Muscle layer of colon (tissue), 2 donors: ENCODE data around the gene WIPF1.

Source experiments
- H3K27ac ChIP-seq: one replicate; pipeline ENCODE4 v1.7.0; 2013; ENCODE audit warnings: low read depth, mild to moderate bottlenecking, low read length, moderate library complexity
- H3K27me3 ChIP-seq, 2 donors: one replicate each; pipeline ENCODE4 v1.7.0; 2013; ENCODE audit warnings: low read length in 2 of 2, mild to moderate bottlenecking in 2 of 2; ENCODE audit not compliant: insufficient read depth in 2 of 2, control insufficient read depth in 1 of 2
- H3K36me3 ChIP-seq: one replicate; pipeline ENCODE4 v1.7.0; 2013; ENCODE audit warnings: mild to moderate bottlenecking, low read length; ENCODE audit not compliant: insufficient read depth
- H3K4me1 ChIP-seq: one replicate; pipeline ENCODE4 v1.7.0; 2013; ENCODE audit warnings: mild to moderate bottlenecking, low read length; ENCODE audit not compliant: insufficient read depth
- H3K4me3 ChIP-seq, 2 donors: one replicate each; pipeline ENCODE4 v1.7.0; 2013; ENCODE audit warnings: low read length in 2 of 2, low read depth in 1 of 2, mild to moderate bottlenecking in 1 of 2, moderate library complexity in 1 of 2
- H3K9ac ChIP-seq: one replicate; pipeline ENCODE4 v1.7.0; 2013; ENCODE audit warnings: low read length
- H3K9me3 ChIP-seq: one replicate; pipeline ENCODE4 v1.7.0; 2013; ENCODE audit warnings: mild to moderate bottlenecking, low read length
- donor health status: abdominal sarcoma.
- donor health status: Adenocarcinoma of cecum.

Gene WIPF1

DNA sequence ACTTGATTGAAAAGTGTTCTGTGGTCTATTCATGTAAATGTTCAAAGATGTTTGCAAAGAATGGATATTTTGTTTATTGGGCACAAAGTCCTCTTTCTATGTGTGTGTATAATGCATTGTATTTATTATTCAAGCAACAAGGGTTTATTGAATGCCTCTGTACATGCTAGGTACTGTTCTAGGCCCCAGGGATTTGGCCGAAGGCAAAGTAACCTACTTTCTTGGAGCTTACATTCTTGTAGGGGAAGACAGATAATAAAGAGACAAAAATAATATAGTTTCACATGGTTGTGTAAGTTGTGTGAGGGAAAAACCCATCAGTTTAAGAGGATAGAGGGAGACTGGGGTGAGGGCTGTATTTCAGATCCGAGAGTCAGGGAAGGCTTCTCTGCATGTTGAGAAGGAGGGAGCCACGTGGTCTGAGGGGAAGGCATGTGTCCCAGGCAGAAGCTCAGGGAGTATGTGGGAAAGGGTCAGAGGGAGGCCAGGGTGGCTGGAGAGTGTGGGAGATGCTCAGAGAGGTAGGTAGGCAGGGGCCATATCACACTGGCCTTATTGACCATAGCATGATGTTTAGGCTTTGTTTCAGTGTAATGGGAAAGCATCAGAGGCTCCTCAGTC is 70.4 kb downstream of the WIPF1 start:
- no peak overlapping the region for H3K4me3 ChIP-seq
- no peaks in the 10 kb centered on the region for H3K9me3 ChIP-seq
- H3K4me1 ChIP-seq = no peaks in the 10 kb centered on the region
- H3K36me3 ChIP-seq = no peaks in the 10 kb centered on the region
- H3K27me3 ChIP-seq = no peaks in the 10 kb centered on the region
- no peak overlapping the region for H3K27ac ChIP-seq
- H3K9ac ChIP-seq = no peak overlapping the region

DNA sequence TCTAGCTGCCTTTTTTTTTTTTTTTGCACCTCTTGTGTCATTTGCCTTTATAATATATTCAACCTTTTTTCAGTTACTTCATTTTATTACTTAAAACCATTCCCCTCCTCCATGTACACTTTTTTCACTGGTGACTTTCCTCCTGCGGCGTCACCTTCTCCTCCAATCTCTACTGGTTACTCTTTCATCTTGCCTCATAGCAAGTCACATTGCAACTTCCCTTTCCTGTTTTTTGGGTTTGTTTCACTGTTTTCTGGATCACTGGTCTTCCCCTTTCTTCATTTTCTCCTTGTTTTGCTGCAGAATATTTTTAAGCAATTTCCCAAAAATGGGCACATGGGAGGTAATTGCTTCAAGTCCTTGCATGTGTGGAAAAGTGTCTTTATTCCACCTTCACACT is 73.1 kb downstream of the WIPF1 start:
- Histone ChIP-seq H3K4me1 (no peaks in the 10 kb centered on the region), H3K27me3 (no peaks in the 10 kb centered on the region), H3K4me3 (no peak overlapping the region), H3K27ac (no peak overlapping the region), H3K36me3 (no peaks in the 10 kb centered on the region), H3K9me3 (no peaks in the 10 kb centered on the region), H3K9ac (no peak overlapping the region)

DNA sequence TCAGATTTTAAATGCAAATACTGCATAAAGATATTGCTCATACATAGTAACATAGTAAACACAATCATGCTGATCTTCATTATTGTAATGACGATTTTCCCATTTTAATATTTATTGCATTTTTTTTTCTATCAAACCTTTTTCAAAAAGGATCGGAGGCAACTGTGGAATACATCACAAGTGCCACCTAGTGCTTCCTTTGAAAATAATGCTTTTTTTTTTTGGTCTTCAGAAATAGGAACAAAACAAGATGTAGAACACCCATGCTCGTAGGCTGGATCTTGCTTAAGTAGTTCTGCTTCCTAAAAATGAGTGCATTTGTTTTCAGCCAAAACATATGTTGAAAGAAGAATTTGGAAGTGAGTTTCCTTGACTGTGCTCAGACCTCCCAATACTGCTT is 75.1 kb downstream of the WIPF1 start:
- H3K9me3 ChIP-seq = no peaks in the 10 kb centered on the region
- H3K27me3 ChIP-seq = no peaks in the 10 kb centered on the region
- H3K4me3 ChIP-seq = no peak overlapping the region
- H3K36me3 ChIP-seq = no peaks in the 10 kb centered on the region
- H3K4me1 ChIP-seq = no peaks in the 10 kb centered on the region
- H3K9ac ChIP-seq = no peak overlapping the region
- no peak overlapping the region for H3K27ac ChIP-seq

DNA sequence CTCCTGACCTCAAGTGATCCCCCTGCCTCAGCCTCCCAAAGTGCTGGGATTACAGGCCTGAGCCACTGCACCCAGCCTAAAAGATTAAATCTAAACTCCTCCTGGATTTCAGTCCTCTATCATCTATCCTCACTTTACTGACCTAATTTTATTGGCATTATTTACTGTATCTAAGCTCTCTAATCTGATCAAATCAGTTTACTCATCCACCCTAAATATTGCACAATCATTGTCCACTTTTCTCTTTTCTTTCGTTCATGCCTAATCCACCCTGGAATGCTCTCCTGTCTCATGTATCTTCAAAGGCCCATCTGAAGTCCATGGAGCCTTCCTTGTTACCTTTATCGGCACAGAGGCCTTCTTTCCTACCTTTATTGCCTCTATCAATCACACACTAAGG is 79.2 kb downstream of the WIPF1 start:
- Histone ChIP-seq H3K36me3 (no peaks in the 10 kb centered on the region), H3K27me3 (no peaks in the 10 kb centered on the region), H3K4me3 (no peak overlapping the region), H3K9ac (no peak overlapping the region), H3K27ac (no peak overlapping the region), H3K4me1 (no peaks in the 10 kb centered on the region), H3K9me3 (no peaks in the 10 kb centered on the region)

DNA sequence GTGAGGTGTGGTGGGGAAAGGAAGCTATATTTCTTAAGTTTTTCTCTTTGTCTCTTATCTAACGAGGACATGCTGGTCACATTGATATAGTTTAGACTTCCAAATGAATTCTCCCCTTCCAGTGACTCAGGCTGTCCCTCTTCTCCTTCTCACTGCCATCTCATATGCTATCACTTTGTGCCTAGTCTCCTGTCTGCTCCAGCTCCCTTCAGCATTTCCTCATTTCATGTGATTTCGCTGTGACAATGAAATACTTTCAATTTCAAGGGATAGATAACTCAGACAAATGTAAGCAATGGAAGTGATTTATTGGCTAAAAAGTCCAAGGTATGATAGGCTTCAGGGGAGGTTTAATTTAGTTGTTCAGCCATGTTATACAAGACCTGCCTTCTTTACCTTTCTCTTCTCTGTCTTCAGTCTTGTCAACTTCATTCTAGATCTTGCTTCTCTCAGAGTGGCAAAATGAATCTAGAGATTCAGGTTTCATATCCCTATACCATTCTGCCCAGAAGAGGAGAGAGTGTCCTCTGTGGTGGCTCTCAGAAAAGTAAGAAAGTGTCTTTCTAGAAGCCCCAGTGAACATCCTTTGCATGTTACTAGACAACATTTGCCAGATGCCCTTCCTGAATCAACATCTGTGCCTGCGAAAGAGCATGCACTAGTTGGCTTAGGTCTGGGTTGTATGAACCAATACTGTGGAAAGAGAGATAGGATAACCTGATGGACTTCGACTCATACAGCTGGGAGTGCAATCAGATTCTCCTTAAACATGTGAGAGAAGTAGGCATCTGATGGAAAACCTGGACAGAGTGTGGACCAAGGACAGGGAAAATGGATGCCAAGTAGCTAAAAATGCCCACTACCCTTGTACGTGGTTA is 80.9 kb downstream of the WIPF1 start:
- H3K9me3 ChIP-seq = no peaks in the 10 kb centered on the region
- H3K4me3 ChIP-seq = no peak overlapping the region
- H3K27me3 ChIP-seq = no peaks in the 10 kb centered on the region
- no peaks in the 10 kb centered on the region for H3K36me3 ChIP-seq
- H3K27ac ChIP-seq = no peak overlapping the region
- no peaks in the 10 kb centered on the region for H3K4me1 ChIP-seq
- no peak overlapping the region for H3K9ac ChIP-seq

DNA sequence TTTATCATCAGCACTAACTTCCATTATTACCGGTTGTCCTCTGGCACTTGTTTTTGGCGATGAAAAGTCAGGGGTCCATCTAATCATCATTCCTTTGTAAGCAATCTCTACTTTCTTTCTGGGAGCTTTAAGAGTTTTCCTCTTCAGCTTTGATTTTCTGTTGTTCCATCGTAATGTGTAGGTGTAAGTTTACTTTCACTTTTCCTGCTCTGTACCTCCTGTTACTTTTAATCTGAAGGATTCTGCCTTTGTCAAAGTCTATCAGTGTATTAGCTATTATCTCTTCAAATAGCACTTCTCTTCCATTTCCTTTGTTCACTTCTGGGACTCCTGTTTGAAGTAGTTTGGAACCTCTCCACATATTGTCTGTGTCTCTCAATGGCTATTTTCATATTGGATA is 85.3 kb downstream of the WIPF1 start:
- H3K4me1 ChIP-seq = no peaks in the 10 kb centered on the region
- no peak overlapping the region for H3K27ac ChIP-seq
- H3K27me3 ChIP-seq = no peaks in the 10 kb centered on the region
- no peaks in the 10 kb centered on the region for H3K9me3 ChIP-seq
- H3K9ac ChIP-seq = no peak overlapping the region
- no peaks in the 10 kb centered on the region for H3K36me3 ChIP-seq
- no peak overlapping the region for H3K4me3 ChIP-seq

DNA sequence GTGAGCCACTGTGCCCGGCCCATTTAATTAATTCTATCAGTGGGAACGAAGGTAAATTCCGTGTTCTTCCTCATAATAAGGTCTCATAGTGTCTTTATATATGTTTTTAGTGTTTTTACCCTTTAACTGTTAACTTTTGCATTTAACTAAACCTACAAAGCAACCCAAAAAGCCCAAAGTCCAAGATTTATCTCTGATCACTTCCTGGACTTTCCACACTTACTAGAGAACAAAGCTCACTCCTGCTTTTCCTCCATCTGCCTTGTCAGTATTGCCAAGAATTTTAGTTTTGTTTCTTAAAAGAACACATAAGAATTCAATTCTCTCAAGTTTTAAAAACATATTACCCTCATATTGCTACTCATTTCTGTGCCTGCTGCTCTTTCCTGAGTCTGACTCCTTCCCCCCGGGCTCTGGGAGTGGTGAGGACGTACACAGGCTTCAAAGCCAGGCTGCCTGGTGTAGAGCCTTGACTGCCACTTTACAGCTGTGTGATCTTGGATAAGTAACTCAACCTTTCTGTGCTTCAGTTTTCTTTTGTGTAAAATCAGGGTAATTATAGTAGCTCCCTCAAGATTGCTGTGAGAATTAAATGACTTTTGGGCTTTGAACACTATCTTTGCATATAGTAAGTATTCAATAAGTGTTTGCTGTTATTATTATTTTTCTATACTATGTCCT is 85.9 kb downstream of the WIPF1 start:
- no peak overlapping the region for H3K27ac ChIP-seq
- H3K36me3 ChIP-seq = no peaks in the 10 kb centered on the region
- H3K9me3 ChIP-seq = no peaks in the 10 kb centered on the region
- no peak overlapping the region for H3K4me3 ChIP-seq
- no peak overlapping the region for H3K9ac ChIP-seq
- H3K4me1 ChIP-seq = no peaks in the 10 kb centered on the region
- H3K27me3 ChIP-seq = no peaks in the 10 kb centered on the region

DNA sequence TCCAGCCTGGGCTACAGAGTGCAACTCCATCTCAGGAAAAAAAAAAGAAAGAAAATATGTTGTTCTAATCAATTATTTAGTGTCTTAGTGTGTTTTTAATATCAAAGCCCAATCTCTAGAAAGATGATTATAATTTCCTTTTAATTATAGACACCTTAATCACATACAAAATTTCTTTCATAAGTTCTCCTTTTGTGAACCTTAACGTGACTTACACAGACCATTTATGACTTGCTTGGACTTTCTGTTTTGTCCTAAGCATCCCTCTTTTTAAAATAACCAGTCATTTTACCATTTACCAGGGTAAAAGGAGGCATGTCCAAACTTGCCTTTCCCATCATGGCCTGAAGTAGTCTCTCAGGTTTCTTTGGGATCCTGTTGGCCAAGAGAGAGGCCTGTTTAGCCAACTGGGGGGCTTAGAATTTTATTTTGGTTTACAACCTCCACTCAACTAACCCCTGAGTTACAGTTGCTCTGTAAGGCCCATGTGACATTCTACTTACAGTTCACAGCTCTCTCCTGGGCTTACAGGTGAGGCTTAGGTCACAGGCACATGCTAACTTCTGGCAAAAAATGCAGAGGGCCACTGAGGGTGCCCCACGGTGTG is 86.9 kb downstream of the WIPF1 start:
- Histone ChIP-seq H3K9ac (no peak overlapping the region), H3K4me3 (no peak overlapping the region), H3K27me3 (no peaks in the 10 kb centered on the region), H3K27ac (no peak overlapping the region), H3K4me1 (no peaks in the 10 kb centered on the region), H3K36me3 (no peaks in the 10 kb centered on the region), H3K9me3 (no peaks in the 10 kb centered on the region)
